GM12878 (cell line): ENCODE data around the gene MAPK9.

ENCODE experiments used
- CTCF ChIP-seq, 3 experiments: IDR thresholded peaks in 2 of 3; conservative IDR thresholded peaks in 1 of 3; 2 replicates each; pipeline ENCODE4 v1.5.1; 2011; ENCODE audit warnings: low read depth in 3 of 3, low read length in 3 of 3, mild to moderate bottlenecking in 3 of 3, control low read depth in 2 of 3, moderate library complexity in 2 of 3, inconsistent platforms in 1 of 3, mixed read lengths in 1 of 3; ENCODE audit not compliant: control insufficient read depth in 2 of 3, insufficient read depth in 1 of 3; ENCODE audit errors: extremely low read depth in 1 of 3
- EZH2 ChIP-seq: IDR thresholded peaks from 2 replicates; pipeline ENCODE4 v1.6.1; 2012; ENCODE audit warnings: low read depth, mild to moderate bottlenecking, control low read depth, inconsistent platforms, low read length, borderline replicate concordance; ENCODE audit not compliant: control insufficient read depth
- MYC ChIP-seq: IDR thresholded peaks from 2 replicates; pipeline ENCODE4 v1.6.1; 2011; ENCODE audit warnings: mild to moderate bottlenecking, low read length, moderate library complexity, inconsistent platforms; ENCODE audit not compliant: insufficient read depth, insufficient replicate concordance, insufficient read length, severe bottlenecking
- POLR2A ChIP-seq: IDR thresholded peaks from 2 replicates; pipeline ENCODE4 v1.6.1; 2011; ENCODE audit warnings: low read depth, mild to moderate bottlenecking, low read length
- SRF ChIP-seq, 2 experiments: IDR thresholded peaks; 2 replicates each; pipeline ENCODE4 v1.6.1; 2011; ENCODE audit warnings: low read depth in 2 of 2, low read length in 2 of 2, mild to moderate bottlenecking in 1 of 2, moderate library complexity in 1 of 2
- SUZ12 ChIP-seq: fragments of 200-600 bp; sonication (generic); IDR thresholded peaks from one replicate; pipeline ENCODE4 v1.6.1; 2018; ENCODE audit warnings: antibody characterized with exemption, mild to moderate bottlenecking; ENCODE audit not compliant: unreplicated experiment
- ZNF274 ChIP-seq: IDR thresholded peaks from one replicate; pipeline ENCODE4 v1.8.0; 2011; ENCODE audit not compliant: insufficient read length, insufficient read depth

GRCh38 chr5:180294411-180294810 lies 2.5 kb upstream of the MAPK9 start:
- TF ChIP-seq POLR2A (no peak), SUZ12 (no peak), SRF (IDR thresholded peaks at IDR 0.05; ENCODE audit: low read depth in 2 of 2, low read length in 2 of 2) (no peak), CTCF (IDR thresholded peaks at IDR 0.05 in 2 of 3, conservative IDR thresholded peaks at IDR 0.05 in 1 of 3; ENCODE audit: control insufficient read depth in 2 of 3, extremely low read depth in 1 of 3, insufficient read depth in 1 of 3, low read depth in 3 of 3, low read length in 3 of 3) (no peak), ZNF274 (no peak), MYC (no peak), EZH2 (no peak)
